ENCODE measurements around the gene C14orf132.
"Not testable (repeated sequence)": the region's sequence is repeated elsewhere in the genome, so short reads cannot be mapped to it uniquely, and the experiment has no call there.

C14orf132 gene

DNA sequence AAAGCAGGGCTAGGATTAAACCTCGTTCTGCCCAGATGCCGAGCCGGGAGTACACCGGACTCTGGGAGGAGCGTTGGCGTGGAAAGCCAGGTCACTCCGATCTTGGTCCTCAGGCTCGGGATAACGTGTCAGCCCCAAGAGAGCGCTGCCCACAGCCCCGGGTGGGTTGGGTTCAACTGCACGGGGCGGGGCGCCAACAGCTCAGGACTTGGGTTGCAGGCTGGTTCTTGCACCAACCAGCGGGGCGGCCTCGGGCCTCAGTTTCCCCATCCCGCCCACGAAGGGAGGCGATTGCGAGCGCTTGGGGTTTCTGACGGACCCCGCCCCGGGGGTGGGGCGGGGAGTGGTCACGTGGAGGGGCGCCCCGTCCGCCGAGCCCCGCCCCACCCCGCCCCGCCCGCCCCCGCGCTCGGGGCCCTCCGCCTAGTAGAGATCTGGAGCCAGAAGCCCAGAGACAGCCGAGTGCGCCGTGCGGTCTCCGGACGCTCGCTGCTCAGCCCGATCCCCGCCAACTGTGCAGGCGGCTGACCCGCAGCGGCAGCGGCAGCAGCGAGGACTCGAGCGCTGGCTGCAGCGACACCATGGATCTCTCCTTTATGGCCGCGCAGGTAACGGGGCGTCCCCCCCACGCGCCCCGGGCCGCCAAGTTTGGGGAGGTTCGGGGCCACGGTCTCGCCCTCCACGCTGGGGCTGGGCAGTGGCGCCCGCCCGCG, at the start of gene C14orf132:
Gene C14orf132, plus strand, starts transcription at position 443 of the 713 bp plus-strand sequence. Its CDS starts 139 bp downstream, at position 582.
- DNase-seq (ENCODE audit: low spot score), result peak; percentile 87

DNA sequence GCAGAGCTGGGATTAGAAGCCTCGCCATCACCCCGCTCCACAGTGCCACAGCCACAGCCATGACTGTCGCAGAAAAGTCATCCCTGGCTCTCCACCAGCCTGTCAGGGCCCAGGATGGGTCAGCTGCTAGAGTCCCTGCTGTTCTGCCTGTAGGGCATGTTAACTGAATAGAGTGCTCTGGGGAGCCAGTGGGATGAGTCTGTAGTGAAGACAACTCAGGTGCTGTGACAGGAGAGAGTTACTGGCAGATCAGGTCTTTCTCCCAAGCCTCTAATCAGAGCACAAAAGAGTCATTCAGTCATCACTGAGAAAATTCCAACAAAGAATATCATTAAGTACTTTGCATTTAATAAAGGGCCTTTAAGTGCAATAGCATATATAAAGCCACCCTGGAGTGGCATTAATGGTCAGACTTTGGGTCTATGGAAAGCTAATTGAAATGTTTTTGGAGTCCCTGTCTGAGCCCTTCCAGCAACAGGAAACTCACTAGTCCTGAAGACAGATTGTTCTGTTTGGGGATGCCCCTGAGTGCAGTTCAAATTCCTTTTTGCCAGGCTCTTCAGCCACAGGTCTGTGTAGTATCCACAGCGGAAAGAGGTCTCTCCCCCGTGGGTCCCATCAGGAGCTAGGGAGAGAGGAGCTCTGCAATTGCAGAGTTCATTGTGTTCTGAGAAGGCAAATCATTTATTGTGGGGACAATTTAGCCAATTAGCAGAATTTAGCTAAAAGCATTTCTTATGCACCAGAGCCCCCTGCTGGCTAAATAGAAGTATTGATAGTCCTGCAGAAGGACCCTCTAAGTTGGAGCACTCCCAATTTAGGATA, 45.2 kb upstream of the C14orf132 start:
- DNase-seq (ENCODE audit: low spot score), result peak; percentile 75

DNA sequence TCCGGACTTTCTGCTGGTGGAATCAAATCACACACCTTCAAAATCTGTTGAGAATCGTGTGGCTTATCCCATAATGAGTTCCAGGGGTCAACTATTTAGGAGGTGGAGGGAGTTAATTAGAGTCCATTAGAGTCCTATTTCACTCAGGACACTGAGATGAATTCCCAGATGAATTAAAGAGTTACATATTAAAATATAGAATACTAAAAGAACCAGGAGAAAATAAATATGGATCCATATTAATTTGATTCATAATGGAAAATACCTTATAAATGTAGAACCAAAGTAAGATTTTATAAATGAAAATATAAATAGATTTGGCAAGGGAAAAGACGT, 44.6 kb upstream of the C14orf132 start:
- no peak for DNase-seq (ENCODE audit: low spot score)

DNA sequence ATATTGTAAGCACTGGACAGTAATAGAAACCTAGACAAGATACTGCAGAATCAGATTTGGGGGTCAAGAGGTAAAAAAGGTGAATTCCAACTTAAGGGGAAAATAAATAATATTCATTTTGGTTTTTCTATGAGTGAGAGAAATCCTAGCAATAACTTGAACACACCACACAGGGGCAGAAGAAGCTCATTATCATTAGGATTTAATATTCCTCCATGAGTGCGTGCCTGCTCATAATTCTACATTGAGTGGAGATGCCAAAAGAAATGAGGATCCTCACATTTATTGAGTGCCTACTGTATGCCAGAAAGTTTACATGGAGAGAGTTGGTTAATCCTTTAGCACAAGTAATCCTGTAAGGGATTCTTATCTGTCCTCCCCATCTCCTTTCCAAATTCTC, 40.5 kb upstream of the C14orf132 start:
- DNase-seq (ENCODE audit: low spot score), result no peak

DNA sequence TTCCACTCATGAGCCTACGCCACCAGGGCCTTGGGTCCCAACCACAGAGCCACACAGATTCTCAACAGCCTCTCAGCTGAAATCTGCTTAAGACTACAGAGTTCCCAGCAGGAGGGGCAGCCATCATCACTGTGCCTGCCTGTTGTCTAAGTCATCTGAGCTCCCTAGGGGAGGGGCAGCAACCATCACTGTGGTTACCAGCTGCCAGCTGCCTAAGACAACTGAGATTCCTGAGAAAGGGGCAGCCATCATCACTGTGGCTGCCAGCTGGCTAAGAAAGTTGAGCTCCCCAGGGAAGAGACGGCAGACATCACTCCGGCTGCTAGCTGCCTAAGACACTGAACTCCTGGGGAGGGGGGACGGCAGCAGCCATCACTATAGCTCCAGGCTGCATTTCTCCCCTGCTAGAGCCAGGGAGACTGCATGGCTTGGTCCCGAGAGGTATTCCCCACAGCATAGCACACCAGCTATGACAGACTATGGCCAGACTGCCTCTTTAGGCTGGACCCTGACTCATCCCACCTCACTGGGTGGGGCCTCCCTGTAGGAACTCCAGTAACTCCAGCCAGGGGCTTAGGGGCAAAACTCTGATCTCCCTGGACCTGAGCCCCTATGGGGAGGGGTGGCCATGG, 37.2 kb upstream of the C14orf132 start:
- peak; percentile 18 for DNase-seq (ENCODE audit: low spot score)

DNA sequence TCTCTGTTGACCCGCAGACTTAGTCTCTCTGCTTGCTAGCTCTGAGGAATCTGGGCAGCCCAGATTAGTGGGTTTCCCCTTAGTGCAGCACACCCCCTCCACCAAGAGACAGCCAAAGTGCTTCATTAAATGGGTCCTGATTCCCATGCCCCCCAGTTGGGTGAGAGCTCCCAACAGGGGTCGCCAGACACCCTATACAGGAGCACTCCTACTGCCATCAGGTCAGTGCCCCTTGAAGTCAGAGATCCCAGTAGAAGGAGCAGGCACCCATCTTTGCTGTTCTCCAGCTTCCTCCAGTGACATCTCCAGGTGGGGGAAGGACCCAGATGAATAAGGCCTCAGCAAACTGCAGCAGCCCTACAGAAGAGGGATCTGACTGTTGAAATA, 36.7 kb upstream of the C14orf132 start:
- DNase-seq (ENCODE audit: low spot score), result no peak

DNA sequence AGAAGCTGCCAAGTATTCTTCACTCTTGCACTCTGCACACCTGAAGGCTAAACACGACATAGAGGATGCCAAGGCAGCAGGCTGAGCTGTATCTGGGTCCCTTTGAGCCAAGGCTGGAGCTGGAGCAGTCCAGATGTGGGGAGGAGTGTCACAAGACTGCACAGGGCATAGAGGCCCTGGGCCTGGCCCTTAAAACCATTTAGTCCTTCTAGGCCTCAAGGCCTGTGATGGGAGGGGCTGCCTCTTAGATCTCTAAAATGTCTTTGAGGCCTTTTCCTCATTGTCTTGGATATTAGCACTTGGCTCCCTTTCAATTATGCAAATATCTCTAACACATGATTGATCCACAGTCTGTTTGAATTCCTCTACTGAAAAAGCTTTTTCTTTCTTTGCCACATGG, 28.0 kb upstream of the C14orf132 start:
- no peak for DNase-seq (ENCODE audit: low spot score)

DNA sequence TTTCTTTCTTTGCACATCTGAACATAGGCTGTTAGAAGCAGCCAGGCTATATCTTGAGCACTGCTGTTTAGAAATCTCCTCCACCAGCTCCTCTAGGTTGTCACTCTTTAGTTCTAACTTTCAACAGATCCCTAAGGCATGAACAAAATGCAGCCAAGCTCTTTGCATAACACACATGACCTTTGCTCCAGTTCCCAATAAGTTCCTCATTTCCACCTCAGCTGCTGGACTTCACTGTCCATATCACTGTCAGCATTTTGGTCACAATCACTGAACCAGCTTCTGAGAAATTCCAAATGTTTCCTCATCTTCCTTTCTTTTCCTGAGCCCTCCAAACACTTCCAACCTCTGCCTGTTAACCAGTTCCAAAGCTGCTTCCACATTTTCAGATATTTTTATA, 27.6 kb upstream of the C14orf132 start:
- no peak for DNase-seq (ENCODE audit: low spot score)

DNA sequence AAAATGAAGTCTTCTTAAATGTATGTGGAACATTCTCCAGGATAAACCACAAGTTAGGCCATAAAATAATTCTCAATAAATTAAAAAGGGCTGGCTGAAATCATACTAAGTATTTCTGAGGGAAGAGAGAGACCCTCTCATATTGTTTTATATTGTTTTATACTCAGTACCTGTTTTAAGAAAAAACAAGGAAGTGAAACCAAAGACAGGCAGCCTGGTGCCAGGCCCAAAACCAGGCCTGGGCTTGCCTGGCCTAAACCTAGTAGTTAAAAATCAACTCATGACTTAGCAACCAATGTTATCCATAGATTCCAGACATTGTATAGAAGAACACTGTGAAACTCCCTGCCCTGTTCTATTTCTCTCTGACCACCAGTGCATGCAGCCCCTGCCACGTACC, 26.4 kb upstream of the C14orf132 start:
- DNase-seq (ENCODE audit: low spot score), result not testable (repeated sequence)

DNA sequence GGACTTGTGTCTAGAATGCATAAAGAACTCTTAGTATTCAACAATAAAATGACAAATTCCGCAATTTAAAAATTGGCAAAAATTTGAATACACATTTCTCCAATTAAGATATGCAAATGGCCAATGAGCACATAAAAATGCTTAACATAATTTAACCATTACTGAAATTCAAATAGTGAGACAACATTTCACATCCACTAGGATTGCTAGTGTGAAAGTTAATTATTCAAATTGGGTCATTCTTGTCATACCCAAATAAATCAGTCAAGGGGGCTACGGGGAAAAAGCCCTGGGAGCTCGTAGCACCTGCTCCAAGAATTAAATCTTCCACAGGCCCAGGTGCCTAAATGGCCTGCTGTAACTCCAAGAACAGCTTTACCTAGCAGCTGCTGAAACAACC, 25.0 kb upstream of the C14orf132 start:
- no peak for DNase-seq (ENCODE audit: low spot score)

DNA sequence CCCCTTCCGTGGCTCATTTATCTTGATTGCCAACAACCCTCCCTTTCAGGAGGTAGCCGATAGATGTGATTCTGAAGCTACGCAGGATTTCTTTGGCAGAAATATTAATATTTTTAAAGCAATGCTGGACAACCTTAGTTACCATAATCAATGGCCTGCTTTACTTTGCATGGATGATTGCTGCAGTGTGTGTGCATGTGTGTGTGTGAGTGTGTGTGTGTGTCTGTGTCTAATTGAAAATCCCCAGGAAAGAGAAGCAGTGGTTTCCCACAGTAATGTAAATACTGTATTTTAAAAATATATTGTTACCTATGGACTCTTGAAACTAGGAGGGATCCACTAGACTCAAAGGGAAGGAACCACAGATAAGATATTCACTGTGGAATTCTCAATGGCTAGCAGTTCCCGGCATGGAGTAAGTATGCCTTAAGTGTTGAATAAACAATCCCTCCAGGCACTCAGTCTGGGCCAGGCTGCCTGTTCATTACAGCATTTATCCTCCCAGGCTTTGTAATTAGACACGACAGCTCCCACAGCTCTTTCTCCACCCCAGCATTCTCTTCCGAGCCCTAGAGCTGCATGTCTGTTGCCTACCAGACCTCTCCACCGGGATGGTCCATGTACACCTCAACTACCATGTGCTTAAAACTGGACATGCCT, 22.5 kb upstream of the C14orf132 start:
- no peak for DNase-seq (ENCODE audit: low spot score)

DNA sequence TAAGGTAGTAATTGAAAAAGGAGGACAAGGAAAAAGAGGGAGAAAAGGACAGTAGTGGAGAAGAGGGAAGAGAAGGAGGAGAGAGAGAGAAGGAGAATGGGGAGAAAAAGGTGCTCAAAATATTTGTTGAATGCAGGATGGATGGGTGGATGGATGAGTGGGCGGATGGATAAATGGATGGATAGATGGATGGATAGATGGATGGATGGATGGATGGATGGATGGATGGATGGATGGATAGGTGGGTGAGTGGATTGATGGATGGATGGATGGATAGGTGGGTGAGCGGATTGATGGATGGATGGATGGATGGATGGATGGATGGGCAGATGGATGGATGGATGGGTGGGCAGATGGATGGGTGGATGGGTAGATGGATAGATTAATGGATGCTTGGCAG, 21.3 kb upstream of the C14orf132 start:
- no peak for DNase-seq (ENCODE audit: low spot score)

DNA sequence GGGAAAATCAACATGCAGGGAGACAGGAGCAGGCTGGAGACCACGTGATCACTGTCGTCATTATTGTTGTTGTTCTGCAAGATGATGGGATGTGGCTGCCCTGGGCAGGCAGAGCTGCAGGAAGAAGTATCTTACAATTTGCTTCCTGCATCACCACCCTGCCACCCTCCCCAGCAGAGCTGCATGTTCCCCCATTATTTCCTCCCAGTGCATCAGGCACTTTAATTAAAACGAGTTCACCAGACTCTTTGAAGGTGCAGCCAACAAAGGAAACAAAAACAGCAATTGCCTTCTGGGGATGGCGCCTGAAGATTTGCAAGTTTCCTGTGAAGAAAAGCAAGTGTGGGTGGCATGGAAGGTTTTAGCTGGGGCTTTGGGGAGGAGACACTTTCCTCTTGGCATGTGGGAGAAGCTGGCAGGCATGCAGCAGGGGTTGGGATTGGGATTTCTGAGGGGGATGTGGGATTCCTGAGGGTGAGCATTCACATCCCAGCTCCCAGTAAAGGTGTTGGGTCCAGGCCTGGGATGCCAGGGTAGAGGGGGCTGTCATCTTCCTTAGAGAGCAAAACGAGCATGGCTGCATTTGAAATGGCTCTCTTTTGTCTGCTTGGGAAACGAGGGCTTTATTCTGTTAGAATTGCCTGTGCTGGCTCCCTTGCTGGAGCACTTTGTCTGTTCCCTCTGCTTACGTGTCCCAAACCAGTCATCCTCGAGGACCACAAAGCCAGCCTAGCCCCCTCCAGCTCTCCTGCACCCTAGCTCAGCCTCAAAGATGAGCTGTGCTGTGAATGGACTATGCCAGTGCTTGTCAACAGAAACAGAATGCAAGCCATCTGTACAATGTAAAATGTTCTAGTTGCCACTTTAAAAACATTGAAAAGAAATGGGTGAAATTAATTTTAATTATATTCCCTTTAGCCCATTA, 11.5 kb upstream of the C14orf132 start:
- DNase-seq (ENCODE audit: low spot score), result no peak

DNA sequence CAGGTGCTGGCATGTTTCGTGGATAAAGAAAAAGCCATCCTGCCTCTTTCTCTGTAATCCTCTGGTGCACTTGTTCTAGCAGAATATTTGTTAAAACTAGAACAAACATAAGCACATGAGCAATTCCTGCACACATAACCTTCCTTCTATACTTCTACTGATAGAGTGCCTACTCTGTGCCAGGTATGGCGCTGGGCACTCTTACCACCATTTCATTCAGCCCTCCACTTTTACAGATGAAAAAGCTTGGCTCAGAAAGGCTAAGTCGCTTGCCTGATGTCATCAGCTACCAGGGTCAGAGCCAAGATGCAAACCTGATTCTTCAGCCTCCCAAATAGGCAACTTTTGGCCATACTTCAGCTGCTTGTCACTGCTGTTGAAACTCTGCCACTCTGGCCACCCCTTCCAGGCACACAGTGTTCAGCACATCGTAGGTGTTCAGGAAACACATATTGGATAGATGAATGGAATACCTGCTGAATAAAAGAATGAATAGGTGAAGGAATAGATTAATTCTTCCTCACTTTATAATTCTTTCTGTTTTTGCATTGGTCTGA, 10.0 kb upstream of the C14orf132 start:
- DNase-seq (ENCODE audit: low spot score), result no peak

DNA sequence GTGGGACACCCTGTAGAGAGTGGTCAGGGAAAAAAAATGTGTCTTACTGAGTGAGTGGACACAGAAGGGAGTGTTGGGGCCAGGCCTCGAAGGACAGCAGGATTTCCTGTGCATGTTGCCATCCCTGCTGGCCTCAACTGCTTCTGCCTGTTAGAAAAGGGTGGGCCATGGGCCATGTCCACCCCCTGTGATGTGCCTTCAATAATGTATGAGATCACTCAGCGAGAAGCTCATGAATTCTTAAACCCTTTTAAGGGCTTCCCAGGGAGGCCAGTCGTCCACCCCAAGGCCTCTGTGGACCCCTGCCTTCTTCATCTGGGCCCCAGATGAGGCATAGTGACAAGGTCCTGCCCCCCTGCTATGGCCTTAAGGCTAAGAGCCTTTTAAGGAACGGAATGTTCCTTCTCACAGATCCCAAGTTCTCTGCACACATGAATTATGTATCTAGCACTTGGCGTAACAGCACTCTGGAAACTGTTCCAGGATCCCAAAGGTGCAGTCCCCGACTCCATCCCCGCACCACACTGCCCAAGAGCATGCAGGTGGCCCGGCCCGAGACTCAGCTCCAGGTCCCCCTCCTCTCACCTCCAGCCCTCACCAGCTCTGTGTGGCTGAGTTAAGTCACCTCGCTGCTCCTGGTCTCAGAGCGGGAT, 8.9 kb upstream of the C14orf132 start:
- DNase-seq (ENCODE audit: low spot score), result no peak

DNA sequence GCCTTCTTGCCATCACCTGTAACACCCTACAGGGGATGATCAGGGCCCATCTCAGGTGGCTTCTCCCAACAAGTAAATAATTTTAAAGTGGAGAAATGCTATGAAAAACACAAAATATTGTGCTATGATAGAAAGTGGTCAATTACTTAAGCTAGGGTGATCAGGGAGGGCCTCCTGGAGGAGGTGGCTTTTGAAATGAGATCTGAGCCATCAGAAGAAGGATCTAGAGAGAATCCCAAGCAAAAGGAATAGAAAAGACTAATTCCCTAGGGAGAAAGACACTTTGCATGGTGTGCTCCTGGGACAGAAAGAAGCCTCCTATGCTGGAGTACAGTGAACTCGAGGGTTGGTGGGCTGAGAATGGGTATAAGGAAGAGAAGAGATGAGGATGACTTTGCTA, 7.5 kb upstream of the C14orf132 start:
- no peak for DNase-seq (ENCODE audit: low spot score)

DNA sequence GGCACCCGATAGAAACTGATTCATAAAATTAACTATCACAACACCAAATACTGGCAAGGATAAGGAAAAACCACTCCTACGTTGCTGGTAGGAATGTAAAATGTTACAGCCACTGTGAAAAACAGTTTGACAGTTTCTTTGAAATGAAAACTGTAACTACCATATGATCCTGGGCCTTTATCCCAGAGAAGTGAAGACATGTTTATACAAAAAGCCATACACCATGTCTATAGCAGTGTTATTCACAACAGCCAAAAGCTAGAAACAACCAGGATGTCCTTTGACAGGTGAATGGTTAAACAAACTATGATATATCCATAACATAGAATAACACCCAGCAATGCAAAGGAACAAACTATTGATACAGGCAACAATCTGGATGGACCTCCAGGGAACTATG, 3.7 kb upstream of the C14orf132 start:
- no peak for DNase-seq (ENCODE audit: low spot score)

DNA sequence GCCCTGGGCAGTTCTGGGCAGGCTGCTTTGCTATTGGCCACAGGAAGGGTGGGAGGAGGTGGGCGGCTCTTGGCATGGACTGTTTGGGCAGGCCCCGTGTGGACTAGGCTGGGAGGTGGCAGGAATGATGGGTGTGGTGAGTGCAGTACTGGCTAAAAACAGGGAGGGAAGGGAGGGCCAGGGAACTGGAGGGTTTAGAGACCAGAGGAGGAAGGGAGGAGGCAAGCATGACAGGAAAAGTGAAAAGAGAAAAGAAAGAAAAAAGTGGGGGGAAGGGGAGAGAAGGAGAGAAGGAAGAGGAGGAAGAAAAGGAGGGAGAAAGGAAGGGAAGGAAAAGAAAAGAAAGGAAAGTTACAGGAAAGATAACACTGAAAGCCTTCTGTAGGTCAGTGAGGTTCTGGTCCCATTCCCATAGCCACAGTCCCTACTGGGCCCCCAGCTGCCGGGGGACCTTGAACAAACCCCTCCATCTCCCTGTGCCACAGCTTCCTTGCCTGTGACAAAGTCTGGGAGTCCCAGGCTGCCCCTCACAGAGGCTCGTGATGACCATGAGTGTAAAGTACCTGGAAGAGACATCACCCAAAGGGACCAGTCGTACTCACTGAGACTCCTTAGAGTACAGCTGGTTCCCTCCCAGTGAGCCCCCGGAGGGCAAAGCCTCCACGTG, 1.1 kb upstream of the C14orf132 start:
- peak; percentile 52 for DNase-seq (ENCODE audit: low spot score)

DNA sequence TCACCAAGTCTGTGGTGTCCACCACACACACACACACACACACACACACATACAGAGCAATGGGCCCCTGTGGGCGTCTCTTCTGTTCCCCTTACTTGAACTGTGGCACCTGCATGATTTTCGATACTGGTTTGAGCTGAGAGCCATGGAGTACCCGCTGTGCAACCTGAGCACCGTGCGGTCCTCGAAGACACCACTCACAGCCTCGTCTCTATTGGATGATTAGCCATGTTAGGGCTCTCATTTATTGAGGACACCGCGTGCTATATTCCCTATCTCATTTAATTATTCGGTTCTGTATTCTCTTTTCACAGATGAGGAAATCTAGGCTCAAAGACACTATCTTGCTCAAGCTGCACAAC, 623 bp upstream of the C14orf132 start:
- no peak for DNase-seq (ENCODE audit: low spot score)

DNA sequence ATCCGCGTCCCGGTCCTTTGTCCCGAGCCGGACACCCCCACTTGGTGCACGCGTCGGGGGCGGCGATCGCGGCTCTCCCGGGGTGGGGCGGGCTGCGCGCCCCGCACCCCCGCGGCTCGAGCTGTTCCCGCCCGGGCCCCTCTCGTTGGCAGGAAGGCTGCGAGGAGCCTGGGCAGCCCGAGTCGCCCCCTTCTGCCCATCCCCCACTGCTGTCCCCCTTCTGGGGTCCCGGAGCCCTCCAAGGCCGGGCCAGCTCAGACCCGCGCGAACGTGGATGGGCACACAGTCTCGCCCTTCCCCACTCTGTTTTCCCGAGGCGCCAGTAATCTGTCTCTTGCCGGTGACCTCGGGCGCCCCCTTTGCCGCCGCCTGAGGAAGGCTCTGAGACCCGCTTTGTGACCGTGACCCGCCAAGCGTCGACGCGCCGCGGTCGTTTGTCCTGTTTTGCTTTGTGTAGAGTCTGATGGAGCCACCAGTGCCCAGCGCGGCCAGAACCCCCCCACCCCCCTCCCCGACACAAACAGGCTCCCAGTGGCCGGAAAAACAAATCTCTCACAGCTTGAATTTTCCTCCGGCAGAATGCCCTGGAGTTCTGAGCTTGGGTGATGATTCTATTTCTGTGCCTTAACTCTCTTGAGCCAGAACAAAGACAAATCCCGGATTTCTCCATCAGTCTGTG, 610 bp downstream of the C14orf132 start:
- peak; percentile 50 for DNase-seq (ENCODE audit: low spot score)

Data from iPS-NIHi11 (cell line).